GM12864 (cell line): Measurements from ENCODE around the gene MYO1G.
"Not testable (repeated sequence)": the region's sequence is repeated elsewhere in the genome, so short reads cannot be mapped to it uniquely, and the experiment has no call there.

Source experiments
- DNase-seq: peaks from one replicate; pipeline ENCODE4 v3.0.0-alpha.2; 2011; ENCODE audit warnings: low read depth
- H3K4me3 ChIP-seq: 2 replicates; pipeline ENCODE4 v1.5.1; 2011; ENCODE audit warnings: mild to moderate bottlenecking, low read depth, low read length, control low read depth
- CTCF ChIP-seq: IDR thresholded peaks from 2 replicates; pipeline ENCODE4 v1.5.1; 2011; ENCODE audit warnings: low read depth, mild to moderate bottlenecking, moderate library complexity, low read length, control low read depth, inconsistent platforms; ENCODE audit errors: missing control alignments

MYO1G gene

DNA sequence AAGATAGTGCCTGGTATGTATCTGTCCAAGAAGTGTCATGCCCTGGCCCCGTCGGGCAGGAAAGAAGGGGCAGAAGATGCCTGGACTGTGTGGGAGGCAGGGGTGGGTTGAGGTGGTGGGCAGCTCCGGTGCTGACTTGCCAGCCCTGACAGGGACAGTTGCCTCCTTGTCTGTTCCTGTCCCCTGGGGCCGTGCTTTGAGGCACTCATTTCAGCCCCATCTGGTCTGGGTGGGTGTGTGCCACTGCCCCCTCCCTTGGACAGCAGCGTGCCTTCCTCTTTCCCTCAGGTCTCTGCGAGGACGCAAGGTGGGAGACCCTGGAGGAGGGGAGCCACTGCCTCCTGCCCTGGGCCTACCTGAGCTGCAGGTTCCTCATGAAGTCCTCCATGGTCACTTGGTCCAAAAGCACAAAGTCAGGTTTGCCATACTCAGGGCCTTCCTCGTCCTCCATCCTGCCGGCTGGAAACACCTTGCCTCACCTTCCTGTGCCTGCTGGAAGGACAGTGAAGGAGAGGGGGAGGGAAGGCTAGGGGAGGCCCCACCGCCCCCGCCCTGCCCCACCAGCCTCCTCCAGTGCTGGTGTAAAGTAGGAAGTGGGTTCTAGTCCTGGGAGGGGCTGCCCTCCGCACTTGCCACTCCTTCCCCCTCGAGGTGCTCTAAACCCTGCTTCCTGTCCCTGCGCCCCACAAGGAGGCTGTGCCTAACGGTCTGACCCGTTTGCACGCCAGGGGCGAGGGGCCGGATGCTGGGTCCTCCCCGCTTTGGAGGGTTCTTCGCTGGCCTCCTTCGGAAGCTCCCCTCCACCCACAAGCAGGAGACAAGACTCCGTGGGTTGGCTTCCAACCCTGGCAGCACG, at the start of gene MYO1G:
Gene MYO1G, minus strand, starts transcription at position 505 of the 856 bp plus-strand sequence. Its CDS starts 54 bp downstream, at position 451.
- no peak for TF ChIP-seq CTCF
- peak within 1 kb of the TSS; percentile 84 for H3K4me3 ChIP-seq
- DNase-seq, result peak; percentile 89

GRCh38 chr7:45028138-45028919, 49.5 kb upstream of the MYO1G start:
- DNase-seq, result no peak
- no peak for TF ChIP-seq CTCF
- peak overlapping the region; percentile 58 for H3K4me3 ChIP-seq

- H3K4me3 ChIP-seq, result peak overlapping the region; percentile 58
- no peak for DNase-seq
- no peak for TF ChIP-seq CTCF
These were observed 48.9 kb upstream of the MYO1G start for GRCh38 chr7:45027774-45028114.

- peak overlapping the region; percentile 58 for H3K4me3 ChIP-seq
- TF ChIP-seq CTCF, result no peak
- DNase-seq, result peak; percentile 60
These were observed 48.4 kb upstream of the MYO1G start for GRCh38 chr7:45026984-45027773.

GRCh38 chr7:45026013-45026412, 47.2 kb upstream of the MYO1G start:
- no peak for TF ChIP-seq CTCF
- peak overlapping the region; percentile 18; the same call in 1 of the 2 replicates for H3K4me3 ChIP-seq
- DNase-seq, result no peak

GRCh38 chr7:45025473-45025872, 46.7 kb upstream of the MYO1G start:
- H3K4me3 ChIP-seq, DNase-seq: not testable (repeated sequence)
